ENCODE measurements around the gene MBTPS1.

The MBTPS1 gene

GRCh38 chr16:84034516-84034915 is 82.2 kb downstream of the MBTPS1 start:
- DNase-seq (ENCODE audit: low spot score): no peak

GRCh38 chr16:84033251-84034195 is 83.2 kb downstream of the MBTPS1 start:
- DNase-seq (ENCODE audit: low spot score): no peak

GRCh38 chr16:84032458-84033178 is 84.1 kb downstream of the MBTPS1 start:
- no peak for DNase-seq (ENCODE audit: low spot score)

GRCh38 chr16:84031556-84031955 is 85.2 kb downstream of the MBTPS1 start:
- DNase-seq (ENCODE audit: low spot score): no peak

GRCh38 chr16:84029297-84030047 is 87.3 kb downstream of the MBTPS1 start:
- DNase-seq (ENCODE audit: low spot score): no peak

DNA sequence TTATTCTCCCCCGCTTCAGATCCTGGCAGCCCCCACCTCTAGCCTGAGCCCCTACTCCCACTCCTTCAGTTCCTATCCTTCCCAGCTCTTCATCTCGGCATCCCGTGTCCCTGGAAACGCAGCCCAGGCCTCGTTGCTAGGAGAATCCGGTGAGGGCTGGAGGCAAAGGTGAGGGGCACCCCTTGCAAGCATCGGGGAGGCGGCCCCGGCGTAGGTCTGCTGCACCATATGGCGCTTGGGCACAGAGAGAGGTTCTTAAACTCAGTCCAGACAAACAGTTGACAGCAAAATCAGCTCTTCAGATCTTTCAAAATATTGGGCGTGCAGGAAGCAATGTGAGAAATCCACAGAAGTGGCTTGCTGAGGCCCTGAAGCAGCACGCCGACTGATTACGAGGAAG is 89.1 kb downstream of the MBTPS1 start:
- DNase-seq (ENCODE audit: low spot score): no peak

- DNase-seq (ENCODE audit: low spot score): no peak
Observed at GRCh38 chr16:84026606-84027005, 90.1 kb downstream of the MBTPS1 start.

DNA sequence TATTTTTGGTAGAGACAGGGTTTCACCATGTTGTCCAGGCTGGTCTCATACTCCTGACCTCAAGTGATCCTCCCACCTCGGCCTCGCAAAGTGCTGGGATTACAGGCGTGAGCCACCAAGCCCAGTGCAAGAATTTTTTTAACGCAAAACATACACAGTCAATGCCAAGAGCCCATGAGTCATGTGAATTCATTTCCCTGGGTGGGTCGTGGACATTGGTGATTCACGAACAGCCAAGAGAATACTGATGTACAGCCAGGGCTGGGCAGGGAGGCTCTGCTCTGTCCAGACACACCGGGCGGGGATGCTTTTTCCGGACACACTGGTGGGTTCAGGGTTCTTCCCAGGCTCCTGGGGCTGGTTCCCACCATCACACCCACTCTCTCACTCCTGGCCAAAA is 91.9 kb downstream of the MBTPS1 start:
- DNase-seq (ENCODE audit: low spot score): no peak

DNA sequence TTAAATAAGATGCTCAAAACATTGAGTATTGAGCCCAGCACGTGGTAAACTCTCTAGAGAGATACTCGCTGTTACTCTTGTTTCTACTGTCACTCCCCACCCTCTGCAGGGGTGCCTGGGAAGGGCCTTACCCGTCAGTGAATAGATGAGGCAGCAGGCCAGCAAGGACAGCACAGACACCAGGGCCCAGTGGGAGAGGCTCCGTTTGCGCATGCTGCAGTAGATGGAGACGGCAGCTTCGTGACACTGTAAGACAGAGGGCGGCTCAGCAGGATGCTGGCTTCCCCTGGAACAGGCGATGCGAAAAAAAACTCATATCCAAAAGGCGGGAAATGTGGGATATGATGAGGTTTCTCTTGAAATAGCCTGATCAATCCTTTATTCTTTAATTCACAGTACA is 94.1 kb downstream of the MBTPS1 start:
- peak; percentile 40 for DNase-seq (ENCODE audit: low spot score)

- DNase-seq (ENCODE audit: low spot score): no peak
Observed at GRCh38 chr16:84021488-84021887, 95.3 kb downstream of the MBTPS1 start.

GRCh38 chr16:84020353-84020752 is 96.4 kb downstream of the MBTPS1 start:
- DNase-seq (ENCODE audit: low spot score): no peak

- DNase-seq (ENCODE audit: low spot score): no peak
Observed at GRCh38 chr16:84018710-84019109, 98.0 kb downstream of the MBTPS1 start.

GRCh38 chr16:84016477-84016876 is 100.3 kb downstream of the MBTPS1 start:
- no peak for DNase-seq (ENCODE audit: low spot score)

DNA sequence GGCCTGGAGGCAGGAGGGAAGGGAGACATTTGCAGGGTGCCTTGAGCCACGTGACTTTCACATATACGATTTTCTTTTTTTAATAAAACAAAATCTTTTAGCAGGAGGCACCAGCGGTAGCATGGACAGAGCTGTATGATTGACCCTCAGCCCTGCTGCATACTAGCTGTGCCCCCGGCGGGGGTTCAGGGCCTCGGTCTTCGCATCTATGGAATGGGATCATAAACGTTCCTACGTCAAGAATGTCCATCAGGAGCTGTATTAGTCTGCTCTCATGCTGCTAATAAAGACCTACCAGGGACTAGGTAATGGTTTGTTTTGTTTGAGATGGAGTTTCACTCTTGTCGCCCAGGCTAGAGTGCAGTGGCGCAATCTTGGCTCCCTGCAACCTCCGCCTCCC is 101.3 kb downstream of the MBTPS1 start:
- no peak for DNase-seq (ENCODE audit: low spot score)

DNA sequence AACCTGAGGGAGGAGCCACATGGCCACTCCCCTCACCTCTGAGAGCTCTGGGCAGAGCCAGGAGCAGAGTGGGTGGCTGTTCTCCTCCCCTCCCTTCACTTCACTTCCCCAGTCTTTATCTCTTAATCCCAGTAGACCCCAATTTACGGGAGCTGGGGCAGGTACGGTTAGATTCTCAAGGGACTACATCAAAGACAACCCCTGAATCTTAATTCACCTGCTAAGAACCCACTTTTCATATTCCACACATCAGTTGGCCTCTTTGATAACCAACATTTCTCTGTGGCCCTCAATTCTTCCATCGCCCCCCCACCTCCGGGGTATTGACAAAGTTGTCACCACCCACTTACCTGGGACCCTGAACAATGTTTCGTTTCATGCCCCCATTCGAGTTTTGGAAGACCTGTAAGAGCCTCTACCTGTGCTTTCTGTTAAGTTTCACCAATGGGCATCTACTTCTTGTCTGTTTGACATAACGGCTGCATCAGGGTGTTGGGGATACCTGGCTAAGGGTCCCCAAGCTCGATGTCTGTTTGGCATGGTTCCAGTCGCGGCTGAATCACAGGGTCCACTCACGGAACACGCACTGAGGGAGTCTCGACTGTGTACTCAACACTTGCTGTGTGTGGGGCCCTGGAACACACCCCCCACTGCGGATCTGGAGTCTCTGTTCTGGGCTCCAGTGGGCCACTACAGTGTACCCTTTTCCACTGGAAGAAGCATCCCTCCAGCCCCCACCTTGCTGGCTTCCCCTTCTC is 102.0 kb downstream of the MBTPS1 start:
- no peak for DNase-seq (ENCODE audit: low spot score)

DNA sequence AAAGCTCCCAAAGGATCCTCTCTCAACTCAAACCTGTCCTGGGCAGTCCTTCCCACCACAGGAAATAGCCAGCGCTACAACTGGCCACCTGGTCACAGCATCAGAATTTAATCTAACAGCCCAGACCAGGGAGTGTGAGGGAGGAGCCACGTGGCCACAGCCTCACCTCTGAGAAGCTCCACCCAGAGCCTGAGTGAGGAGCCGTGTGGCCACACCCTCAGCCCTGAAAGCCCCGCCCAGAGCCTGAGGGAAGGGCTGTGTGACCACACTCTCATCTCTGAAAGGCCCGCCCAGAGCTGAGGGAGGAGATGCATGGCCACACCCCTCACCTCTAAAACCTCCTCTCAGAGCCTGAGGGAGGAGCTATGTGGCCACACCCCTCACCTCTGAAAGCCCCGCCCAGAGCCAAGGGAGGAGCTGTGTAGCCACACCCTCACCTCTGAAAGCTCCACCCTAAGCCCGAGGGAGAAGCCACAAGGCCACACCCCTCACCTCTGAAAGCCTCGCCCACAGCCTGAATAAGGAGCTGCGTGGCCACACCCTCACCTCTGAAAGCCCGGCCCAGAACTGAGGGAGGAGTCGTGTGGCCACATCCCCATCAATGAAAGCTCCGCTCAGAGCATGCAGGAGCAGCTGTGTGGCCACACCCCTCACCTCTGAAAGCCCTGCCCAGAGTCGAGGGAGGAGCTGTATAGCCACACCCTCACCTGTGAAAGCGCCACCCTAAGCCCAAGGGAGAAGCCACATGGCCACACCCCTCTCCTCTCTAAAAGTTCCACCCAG is 102.8 kb downstream of the MBTPS1 start:
- peak; percentile 92 for DNase-seq (ENCODE audit: low spot score)

DNA sequence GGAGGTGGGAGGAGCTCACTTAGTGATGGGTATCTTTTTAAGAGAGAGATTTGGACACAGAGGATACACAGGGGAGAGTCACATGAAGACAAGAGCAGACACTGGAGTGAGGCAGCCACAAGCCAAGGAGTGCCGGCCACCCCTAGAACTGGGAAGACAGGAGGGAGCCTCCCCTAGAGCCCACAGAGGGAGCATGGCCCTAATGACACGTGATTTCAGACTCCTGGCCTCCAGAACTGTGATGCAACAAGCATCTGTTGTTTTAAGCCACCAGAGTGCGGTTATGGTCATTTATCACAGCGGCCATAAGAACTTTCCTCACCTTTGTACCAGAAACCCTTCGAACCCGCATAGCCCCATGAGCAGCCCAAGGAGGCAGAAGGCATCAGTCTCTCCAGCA is 107.5 kb downstream of the MBTPS1 start:
- no peak for DNase-seq (ENCODE audit: low spot score)

- no peak for DNase-seq (ENCODE audit: low spot score)
Observed at GRCh38 chr16:84007965-84008364, 108.8 kb downstream of the MBTPS1 start.

GRCh38 chr16:84007520-84007919 is 109.2 kb downstream of the MBTPS1 start:
- no peak for DNase-seq (ENCODE audit: low spot score)

GRCh38 chr16:84005391-84005790 is 111.4 kb downstream of the MBTPS1 start:
- no peak for DNase-seq (ENCODE audit: low spot score)

GRCh38 chr16:84004442-84004841 is 112.3 kb downstream of the MBTPS1 start:
- no peak for DNase-seq (ENCODE audit: low spot score)
